Skin of body (tissue), 2 donors: Measurements from ENCODE around the gene GRAMD1B. TPM values are rescaled to one million over a fixed set of nuclear protein-coding genes. Genes with fewer than 3 reads are reported as not detected.

ENCODE experiments used
- DNase-seq: peaks from one replicate; lab custom pipeline; 2025; lab: John Stamatoyannopoulos, UW
- total RNA-seq: library from RNA; depleted of rRNA; stranded (reverse); fragments of >200 nt; gene quantifications from one replicate; pipeline ENCODE4 v1.2.3, GENCODE V29; 2014

Gene GRAMD1B
- total RNA-seq: 3.4 TPM

DNA sequence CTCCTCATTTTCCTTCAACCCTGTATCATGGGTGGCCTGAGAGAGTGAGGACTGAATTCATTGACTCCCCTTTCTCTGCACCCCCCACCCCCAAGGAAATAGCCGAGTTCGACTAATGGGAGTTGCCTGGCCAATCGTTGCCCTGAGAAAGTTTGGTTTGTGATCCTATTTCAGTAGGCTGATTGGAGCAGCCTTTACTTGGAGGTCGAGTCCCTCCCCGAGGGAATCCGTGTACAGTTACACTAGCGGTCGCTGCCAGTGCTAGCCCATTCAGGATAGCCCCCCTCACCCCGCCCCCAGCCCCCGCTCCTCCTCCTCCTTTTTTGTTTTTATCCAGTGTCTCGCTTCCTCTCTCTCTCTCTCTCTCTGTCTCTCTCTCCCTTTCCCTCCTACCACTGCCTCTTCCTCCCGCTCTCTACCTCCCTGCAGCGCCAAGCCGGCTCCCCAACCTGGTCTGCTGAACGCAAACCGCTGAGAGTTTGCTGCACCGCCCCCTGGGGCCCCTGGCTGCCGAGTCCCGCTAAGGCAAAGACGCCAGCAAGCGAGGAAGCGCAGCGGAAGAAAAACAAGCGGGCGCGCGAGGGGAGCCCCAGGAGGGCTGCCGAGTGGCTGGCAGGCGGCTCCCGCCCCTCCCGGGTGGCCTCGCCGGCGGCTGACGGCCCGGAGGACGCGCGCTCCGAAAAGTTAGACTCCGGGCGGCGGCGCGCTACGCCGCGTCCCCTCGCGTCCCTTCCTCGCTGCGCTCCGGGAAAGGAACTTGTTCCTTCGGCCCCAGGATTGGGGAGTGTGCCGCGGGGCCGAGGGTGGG, at the start of gene GRAMD1B:
TSS of gene GRAMD1B (plus strand) at position 357 of the 808 bp plus-strand sequence. CDS start 524 bp downstream, outside the sequence.
- peak; percentile 65 for DNase-seq

DNA sequence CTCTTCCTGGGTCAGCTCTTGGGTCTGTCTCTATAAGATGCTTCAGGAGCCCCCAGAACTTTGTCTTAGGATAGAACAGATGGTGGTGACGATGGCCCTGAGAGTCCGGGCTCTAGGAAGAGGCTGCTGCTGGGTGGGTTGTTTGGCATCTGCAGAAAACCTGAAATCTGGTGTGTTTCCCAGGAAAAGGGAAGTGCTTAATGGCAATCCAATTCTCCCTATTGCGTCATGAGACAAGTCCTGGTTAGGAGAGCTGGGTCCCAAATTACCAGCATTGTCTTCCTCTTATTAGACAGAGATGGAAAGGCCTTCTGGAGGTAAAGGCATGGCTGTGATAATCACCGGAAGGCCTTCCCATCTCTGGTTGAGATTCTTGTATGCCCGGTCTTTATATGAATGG, 48.9 kb upstream of the GRAMD1B start:
- DNase-seq: no peak

DNA sequence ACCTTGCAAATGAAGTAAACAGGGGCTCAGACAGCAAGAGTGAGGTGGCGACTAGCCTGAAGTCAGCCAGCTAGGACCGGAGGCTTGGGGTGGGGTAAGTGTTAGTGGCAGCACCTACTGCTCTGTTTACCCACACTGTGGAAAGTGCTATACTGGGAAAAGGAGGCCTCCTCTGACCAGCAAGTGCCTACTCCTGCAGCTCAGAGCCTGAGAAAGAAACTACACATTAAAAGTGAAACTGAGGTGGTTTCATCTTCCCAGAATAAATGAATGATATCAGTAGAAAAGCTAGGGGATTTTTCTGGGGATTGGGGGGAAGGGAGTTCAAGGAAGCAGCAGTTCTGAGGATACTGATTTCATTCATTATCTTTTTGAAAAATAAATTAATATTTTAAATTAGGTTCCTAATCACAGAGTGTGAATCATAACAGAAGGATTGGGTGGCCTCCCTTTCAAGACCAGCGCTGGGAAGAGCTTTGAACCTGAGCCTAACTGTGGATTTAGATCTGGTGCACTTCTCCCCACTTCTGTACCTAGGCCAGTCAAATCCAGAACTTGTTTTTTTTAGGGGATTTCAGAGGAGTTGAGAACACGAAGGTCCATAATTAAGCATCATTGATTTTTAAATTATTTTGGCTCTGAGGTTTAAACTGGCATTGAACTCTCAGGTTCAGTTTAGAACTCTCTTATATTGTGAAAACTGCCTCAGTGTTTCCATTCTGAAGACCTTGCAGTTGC, 48.1 kb upstream of the GRAMD1B start:
- DNase-seq: no peak

DNA sequence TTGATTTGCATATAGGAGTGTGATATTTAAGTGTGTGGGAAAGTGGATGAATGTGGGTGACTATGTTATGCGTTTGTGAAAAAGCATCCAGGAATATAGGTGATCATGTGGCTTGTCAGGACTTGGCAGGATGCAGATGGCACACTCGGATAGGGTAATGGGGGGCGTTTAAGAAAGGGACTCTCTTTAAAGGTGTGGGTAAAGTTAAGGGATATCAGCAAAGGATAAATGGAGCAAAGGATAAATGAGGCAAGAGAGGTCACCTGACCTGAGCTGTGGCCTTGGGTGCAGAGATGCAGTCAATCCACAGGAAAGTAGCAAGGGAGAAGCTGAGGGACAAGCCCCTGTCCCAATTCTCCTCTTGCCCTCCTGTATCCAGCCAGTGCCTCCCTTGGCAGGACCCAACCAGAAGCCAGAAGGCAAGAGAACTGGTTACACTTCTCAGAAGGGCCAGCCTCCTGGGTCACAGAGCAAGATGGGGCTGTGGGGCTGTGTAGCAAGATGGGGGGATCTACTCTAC, 47.5 kb upstream of the GRAMD1B start:
- DNase-seq: no peak

DNA sequence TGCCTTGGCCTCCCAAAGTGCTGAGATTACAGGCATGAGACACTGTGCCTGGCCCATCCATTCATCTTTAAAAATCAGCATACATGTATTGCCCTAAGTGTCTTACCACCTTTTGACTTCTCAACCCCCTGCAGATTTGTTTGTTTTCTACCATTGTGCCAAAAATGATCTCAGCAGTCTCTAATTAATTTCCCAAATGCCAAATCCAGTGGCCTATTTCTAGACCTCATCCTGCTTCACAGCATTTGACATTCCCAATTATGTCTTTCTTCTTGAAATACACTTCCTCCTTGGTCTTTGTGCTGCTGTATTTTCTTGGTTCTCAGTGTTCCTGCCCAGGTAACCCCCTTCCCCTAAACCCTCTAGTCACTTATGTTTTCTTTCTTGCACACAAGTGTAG, 46.0 kb upstream of the GRAMD1B start:
- no peak for DNase-seq

DNA sequence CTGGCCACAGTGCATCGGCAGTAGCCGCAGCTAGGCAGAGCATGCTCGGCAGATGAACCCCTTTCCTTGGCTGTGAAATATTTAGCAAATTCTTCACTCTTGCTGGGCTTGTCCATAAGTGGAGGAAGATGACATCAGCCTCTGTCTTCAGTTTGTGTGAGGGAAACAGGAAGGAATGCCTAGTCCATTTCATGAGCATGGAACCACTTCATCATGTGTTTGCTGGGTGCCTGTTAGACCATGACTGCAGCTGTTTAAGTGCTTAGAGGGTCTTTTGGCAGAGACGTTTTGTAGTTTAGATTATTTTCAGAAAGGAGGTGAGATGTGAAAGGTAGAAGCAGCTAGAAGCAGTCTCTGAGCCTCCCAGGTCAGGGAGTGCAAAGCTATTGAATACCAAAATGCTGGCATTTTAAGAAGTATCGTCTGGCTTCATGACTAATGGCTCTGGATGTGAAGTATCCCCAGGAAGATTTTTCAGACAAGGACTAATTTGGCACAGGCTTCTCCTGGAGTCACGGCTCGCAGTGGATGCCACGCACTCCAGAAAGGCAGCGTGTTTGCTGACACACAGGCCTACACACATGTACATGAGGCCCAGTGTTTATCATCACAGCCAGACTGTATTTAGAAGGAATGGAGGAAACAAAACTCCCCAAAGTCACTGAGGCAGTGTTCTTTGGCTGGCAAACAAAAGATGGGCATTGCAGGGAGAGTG, 43.1 kb upstream of the GRAMD1B start:
- no peak for DNase-seq

DNA sequence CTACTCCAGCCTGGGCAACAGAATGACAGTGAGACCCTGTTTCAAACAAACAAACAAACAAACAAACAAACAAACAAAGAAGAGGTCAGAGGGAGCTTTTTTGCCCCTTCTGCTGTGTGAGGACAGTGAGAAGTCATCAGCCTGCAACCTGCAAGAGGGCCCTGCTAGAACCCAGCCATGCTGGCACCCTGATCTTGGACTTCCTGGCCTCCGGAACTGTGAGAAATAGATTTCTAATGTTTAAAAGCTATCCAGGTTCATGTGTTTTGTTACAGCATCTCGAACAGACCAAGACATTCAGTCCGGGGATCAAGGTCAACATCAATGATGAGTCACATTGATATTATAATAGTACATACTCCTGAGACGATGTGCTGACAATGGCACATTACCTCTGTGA, 41.4 kb upstream of the GRAMD1B start:
- DNase-seq: no peak

DNA sequence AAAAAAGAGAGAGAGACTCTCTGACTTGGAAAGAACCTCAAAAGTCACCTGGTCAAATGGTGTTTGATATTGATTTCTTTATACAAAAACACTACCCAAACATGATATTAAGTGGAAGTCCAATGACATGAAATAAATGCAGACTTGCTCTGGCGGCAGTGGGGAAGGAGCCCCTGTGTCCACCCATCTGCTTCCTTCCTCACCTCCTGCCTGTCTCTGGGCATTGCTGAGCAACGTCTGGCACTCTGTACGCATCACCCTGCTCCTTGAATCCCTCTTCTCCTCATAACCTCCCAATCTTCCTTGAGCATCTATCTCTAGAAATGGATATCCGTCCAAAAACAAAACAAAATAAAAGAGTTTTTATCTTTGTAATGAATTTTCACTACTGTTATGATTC, 39.9 kb upstream of the GRAMD1B start:
- no peak for DNase-seq

DNA sequence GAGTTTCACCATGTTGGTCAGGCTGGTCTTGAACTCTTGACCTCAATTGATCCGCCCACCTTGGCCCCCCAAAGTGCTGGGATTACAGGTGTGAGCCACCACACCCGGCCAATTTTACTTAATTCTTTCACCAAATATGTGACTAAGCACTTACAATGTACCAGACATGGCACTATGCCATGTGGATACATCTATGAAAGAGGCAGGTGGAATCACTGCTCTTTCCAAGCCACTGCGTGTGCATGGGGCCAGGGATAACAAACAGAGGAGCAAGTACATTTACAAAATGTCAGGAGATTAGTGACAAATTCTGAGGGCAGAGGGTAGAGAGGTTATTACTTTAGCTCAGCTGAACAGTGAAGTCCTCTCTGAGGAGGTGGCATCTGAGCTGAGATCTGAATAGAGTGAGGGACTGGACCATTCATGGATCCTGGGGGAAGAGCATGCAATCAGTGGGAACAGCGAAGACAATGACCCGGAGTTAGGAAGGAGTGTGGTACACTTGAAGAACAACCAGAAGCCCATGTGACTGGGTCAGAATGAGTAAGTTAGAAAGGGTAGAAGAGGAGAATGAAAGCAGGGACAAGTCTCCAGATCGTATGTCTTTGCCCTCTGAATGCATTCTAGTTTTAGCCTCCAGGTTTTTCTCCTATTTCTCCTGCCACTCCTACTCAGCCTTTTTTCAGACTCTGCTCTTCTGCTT, 38.3 kb upstream of the GRAMD1B start:
- no peak for DNase-seq

DNA sequence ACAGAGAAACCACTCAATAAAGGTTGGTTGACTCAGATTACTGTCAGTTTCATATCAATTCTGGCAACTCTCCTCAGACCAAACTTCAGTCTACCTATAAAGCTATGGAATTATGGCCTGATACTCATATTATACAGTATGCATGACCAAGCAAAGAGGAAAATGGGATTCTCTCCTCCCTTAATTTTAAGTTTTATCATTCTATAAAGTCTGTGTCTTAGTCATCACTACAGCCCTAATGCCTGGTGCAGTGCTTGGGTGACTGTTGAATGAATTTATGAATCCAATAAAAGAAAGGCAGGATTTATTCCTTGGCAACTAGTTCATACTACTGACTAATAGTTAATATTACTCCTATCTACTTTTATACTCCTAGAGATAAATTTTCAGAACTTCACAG, 37.6 kb upstream of the GRAMD1B start:
- no peak for DNase-seq

DNA sequence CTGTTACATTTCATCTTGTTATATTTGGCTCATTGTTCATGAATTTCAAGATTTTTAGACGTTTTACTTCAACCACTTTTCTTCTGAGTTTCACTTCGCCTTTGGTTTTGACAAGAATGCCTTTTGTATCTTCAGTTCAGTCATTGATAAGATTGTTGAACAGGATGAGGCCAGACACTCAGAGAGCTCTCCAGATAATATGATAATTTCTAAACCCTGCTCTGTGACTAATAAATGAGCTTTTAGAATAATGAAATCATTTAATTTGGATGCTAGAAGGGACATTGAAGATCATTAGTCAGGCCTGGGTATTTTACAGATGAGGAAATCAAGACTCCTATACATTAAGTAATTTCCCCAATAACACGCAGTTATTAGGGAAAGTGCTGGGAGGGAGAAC, 37.2 kb upstream of the GRAMD1B start:
- DNase-seq: no peak

DNA sequence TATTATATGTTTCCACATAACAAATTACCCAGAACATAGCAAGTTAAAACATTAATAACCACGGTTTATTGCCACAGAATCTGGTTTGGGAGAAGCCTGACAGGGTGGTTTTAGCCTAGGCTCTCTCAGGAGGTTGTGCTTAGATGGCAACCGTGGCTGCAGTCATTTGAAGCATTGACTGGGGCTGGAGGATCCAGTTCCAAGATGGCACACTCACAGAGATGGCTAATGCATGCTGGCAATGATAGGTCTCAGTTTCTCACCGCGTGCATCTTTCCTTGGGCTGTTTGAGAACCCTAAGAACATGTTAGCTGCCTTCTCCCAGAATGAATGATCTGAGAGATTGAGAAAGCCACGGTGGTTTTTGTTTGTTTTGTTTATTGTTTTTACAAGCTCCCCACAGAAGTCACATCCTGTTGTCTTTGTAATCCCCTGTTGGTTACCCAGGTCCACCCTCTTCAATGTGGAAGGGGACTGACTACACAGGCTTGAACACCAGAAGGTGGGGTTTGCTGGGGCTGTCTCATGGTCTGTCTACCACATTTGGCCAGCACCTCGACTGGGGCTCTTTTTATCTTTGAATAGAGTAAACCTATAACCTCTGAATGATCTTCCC, 36.6 kb upstream of the GRAMD1B start:
- DNase-seq: no peak

DNA sequence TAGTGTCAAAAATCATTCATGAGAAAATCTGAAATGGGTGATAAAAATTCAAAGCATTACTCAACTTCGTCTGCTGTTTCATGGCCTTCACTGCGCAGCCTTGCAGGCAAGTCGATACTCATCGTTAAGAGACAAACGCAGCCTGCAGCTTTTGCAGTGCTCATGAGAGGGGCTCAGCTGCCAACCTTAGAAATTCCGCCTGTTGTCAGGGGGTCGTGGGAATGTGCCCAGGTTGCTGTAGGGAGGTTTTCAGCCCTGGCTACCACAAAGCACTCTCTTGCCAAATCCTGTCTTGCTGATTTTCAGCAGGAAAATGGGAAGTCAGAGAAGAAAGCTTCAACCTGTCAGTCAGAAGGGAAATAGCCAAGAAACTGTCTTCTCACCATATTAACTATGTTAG, 25.4 kb upstream of the GRAMD1B start:
- no peak for DNase-seq

DNA sequence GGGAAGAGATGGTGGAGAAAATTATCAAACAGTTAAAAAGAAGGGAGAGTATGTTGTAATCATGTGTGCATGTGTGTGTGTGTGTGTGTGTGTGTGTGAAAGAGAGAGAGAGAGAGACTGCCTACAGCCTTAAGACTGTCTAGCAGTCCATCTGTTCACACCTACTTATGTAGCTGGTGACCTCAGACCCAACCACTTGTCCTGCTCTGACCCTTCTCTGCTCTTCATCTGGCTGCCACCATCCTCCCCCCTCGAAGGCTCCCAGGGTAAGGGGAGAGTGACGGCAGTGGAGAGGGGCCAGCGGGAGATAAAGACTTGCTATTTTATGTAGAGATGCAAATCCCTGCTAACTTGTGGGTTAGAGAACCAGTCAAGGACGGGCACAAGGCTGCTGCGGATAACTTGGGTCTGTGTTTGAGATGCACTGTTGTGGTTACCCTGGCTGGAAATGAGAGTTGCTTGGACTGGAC, 24.9 kb upstream of the GRAMD1B start:
- no peak for DNase-seq

DNA sequence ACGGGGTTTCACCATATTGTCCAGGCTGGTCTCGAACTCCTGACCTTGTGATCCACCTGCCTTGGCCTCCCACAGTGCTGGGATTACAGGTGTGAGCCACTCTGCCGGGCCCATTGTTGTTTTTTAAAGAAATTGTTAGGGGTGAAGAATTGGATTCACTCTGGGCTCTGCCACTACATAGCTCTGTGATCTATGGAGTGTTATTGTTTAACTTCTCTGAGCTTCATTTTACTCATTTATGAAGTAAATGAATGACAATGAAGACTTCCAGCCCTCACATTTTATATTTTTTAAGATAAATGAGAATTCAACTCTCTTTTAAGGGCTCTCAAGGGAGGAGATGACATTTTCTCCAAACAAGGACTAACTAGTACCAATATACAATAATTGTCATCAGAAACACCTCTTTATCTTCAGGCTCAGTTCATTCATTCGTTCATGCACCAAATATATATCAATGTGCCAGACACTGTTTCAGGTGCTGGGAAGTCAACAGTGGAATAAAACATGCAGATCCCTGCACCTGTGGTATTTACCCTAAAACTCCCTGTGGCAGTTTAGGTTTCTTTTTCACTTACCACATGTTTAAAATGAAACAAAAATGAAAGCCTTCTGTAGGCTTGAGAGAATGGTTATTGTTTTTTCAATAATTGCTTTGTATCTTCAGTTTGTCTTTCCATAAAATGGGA, 23.5 kb upstream of the GRAMD1B start:
- DNase-seq: no peak

DNA sequence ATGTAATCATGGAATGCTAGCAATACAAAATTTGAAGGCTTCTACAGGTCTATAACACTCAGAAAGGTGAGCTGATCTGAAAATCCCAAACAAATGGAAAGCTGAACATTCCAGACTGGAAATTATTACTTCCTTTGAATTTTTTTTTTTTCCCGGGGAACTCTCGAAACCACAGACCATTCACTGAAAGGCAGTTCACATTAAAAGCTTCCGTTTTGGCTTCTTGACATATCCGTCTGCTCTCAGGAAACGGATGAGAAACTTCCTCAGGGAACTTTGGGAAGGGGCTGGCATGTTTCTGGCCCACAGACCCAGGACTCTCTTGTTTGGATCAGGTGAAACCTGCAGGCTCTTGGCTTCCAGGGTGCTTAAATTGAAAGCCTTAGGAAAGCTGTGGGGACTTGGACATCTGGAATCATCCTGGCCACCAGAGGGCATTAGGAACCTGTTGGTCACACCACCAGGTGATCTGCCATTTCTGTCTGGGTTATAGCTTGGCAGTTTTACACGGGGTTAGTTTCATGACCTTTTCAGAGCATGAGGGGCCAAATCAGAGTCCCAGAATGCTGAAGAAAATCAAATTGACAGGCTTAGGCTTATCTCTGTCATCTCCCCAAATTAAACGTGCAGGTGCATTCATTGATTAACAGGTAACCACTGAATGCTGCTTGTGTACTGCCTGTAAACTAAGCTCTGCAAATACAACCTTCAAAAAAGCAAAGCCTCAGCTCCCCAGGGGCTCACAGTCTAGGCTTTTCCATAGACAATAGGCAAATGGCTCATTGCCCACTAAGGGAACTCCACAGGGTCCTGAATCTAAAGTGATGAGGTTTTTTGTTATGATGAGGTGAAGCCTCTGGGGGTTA, 22.7 kb upstream of the GRAMD1B start:
- no peak for DNase-seq

DNA sequence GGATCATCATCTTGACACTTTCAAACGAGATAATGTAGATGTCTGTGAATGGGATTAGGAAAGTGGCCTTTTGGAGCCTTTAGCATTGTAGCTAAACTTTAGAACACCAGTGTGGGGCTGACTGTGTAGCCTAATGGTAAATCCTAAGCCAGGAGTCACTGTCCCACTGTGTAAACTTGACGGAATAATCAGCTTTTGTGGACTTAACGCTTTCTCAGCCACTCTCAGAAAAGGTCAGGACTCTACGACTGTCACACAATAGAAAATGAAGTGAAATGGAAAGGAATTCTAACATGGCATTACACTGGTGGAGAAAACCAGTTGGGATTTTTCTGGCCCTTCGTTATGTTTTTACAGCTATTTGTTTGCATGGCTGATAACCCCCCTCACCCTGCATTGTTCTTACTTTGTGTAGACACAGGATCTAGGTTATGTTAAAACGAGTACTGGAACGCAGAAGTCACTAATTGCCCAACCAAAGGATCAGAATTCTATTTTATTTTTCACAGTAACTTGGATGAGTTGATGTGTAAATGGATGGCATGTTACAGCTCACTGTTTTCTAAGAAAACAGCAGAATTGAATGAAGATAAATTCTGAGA, 22.0 kb upstream of the GRAMD1B start:
- no peak for DNase-seq

DNA sequence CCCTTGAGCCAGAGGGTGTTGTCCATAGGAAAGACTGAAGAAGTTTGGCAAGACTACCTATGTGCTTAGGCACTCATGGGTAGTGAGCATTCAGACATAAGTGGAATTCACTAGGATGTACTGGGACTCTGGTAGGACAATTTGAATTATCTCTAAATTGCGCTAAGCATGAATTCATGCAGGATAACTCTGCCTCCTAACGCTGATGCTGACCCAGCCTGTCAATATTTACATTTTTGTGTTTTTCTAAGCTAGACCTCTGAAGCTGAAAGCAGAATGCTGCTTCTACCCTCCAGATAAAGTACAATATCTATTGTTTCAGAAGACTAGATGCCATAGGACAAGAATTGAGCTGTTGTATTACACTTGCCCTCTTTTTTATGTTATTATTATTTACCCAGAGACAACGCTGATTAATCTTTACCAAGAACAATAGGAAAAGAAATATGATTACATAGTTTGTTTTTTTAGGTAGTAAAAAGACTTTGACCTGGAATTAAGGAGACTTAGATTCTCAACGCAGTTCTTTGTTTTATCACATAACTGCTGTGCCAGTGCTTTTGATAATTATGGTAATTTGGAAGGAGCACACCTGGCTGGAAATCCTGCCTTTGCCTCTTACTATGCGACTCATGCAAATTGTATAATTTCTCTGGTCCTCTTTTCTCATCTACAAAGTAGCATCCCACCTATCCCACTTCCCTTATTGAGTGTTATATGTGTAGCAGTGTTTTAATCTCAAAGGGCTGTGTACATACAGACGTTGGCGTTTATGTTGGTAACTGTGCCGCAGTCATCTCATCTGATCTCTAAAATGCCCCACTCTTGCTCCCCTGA, 21.2 kb upstream of the GRAMD1B start:
- no peak for DNase-seq
